GM19099 (cell line): ENCODE results near the gene SPDYE1.
"Not testable (repeated sequence)": the region's sequence is repeated elsewhere in the genome, so short reads cannot be mapped to it uniquely, and the experiment has no call there.

ENCODE experiments used
- POLR2A ChIP-seq: IDR thresholded peaks from 3 replicates; pipeline ENCODE4 v1.6.1; 2011; ENCODE audit warnings: low read depth; ENCODE audit not compliant: insufficient read length; ENCODE audit errors: extremely low read depth

SPDYE1 gene, protein sequence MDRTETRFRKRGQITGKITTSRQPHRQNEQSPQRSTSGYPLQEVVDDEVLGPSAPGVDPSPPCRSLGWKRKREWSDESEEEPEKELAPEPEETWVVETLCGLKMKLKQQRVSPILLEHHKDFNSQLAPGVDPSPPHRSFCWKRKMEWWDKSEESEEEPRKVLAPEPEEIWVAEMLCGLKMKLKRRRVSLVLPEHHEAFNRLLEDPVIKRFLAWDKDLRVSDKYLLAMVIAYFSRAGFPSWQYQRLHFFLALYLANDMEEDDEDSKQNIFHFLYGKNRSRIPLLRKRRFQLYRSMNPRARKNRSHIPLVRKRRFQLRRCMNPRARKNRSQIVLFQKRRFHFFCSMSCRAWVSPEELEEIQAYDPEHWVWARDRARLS

DNA sequence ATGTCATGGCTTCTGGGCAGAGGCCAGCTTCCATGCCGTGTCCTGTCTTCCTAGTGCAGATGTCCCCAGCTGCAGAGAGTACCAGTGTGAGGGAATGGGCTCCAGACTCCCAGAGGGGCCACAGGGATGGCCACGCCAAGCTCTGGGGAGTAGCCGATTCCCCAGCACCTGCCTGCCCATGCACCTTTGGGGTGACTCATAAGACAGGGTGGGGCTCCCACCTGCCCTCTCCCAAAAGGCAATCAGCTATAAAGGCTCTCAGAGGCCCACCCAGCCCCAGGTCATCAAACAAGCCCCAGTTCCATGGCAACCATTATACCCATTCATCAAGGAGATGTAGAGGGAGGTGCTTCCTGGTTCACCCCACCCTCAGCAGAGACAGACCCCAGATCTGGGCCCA lies at the start of gene SPDYE1:
TSS of gene SPDYE1 (plus strand) at position 366 of the 400 bp plus-strand sequence. CDS start 2,053 bp downstream, outside the sequence.
- not testable (repeated sequence) for TF ChIP-seq POLR2A

DNA sequence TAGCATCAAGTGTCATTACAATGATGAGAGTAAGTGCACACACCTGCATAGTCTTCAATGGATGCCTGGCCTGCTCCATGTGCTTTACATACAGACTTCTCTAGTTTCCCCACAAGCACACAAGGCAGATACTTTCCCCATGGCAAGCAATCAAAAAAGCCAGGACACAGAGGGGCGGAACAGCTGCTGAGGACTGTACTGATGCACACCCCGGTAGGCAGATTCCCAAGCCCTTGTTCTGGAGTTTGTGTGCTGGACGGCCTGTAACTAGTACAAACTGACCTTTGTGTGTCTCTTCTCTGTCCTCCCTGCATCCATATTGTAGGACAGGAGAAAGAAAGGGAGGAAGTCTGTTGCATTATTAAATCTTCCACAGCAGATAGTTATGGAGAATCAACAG lies 45.7 kb upstream of the SPDYE1 start:
- no peak for TF ChIP-seq POLR2A

DNA sequence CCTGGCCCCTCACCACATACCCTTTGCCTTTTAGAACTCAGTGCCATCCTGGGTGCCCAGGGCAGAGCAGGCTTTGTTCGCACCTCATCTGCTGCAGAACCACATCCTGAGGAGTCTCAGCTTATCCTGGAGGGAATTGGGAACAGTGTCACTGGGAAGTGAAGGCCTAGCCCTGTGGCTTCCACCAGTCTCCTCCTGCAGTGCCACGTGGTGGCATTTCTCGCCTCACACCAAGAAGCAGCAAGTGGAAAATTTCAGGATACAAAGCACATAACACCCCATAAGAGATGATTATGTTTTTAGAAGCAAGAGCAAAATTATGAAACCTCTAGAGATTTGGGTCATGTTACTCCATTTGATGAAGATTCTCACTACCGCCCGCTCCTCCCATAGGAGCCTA lies 44.6 kb upstream of the SPDYE1 start:
- TF ChIP-seq POLR2A = no peak

DNA sequence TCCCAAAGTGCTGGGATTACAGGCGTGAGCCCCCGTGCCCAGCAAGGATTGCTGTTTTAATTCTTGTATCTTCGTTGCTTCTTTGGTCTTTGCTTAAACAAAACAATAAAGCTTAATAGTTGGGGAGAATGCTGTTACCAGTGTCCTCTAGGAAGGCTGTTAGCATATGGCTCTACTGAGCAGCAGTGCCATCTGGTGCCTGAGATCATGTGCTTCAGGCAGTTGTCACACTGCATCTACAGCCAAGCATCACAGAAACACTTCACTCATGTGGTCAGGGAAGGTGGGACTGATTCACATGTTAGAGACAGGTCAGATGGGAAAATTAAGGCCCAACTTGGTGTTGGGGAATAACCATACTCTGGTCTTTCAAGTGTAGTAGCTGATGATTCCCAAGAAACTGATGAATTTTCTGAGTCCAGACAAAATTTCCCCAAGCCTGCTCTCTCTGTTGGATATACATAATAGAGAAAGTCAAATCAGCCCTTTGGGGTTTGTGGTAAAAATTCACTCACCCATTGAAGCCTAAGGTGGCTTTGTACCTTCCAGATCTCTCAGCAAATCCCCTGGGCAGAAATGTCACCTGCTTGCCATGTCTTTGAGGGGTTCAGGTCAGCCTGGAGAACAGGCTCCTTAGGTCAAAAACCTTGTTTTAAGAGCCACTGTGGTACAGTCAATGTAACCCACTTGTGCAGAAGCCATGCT lies 43.0 kb upstream of the SPDYE1 start:
- TF ChIP-seq POLR2A = no peak

DNA sequence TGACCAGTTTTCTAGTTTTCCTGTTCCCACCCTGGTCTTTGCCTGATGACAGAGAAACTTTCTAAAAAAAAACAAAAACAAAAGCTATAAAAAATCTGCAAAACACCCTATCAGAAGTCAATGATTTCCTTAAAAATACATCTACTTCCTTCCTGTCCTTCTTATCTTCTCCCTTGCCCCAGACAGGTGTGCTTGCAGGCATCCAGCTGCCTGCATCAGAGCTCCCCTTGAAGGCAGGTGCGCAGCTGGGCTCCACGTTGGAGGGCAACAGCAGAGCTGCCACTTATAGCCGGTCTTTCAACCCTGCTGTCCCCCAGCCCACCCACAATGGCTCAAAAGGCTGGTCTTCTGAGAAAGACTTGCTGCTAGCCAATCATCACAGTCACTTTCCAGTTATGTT lies 41.7 kb upstream of the SPDYE1 start:
- TF ChIP-seq POLR2A = no peak

DNA sequence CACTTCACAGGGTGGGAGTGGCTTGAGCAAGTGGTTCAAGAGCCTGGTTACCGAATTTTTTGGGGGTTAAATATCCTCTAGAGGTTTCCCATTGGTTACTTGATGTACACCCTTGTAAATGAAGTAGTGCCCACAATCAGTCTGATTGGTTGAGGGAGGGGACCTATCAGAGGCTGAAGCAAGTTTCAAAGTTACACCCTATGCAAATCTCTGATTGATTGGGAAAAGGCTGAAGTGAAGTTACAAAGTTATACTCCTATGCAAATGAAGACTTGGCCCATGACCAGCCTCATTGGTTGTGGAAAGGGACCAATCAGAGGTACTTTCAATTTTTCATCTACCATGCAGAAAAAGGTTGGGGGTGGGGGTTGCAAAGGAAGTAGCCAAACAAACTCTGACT lies 36.8 kb upstream of the SPDYE1 start:
- no peak for TF ChIP-seq POLR2A

DNA sequence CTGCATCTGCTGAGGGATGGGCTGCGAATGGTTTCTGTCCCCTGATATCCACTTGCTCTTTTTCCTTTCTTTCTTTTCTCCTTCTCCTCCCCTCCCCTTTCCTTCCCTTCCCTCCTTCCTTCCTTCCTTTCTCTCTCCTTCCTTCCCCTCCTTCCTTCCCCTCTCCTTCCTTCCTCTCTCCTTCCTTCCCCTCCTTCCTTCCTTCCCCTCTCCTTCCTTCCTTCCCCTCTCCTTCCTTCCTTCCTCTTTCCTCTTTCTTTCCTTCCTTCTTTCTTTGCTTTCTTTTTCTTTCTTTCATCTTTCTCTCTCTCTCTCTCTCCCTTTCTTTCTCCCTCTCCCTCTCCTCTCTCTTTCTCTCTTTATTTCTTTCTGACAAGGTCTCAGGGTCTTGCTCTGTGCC lies 20.2 kb upstream of the SPDYE1 start:
- no peak for TF ChIP-seq POLR2A

DNA sequence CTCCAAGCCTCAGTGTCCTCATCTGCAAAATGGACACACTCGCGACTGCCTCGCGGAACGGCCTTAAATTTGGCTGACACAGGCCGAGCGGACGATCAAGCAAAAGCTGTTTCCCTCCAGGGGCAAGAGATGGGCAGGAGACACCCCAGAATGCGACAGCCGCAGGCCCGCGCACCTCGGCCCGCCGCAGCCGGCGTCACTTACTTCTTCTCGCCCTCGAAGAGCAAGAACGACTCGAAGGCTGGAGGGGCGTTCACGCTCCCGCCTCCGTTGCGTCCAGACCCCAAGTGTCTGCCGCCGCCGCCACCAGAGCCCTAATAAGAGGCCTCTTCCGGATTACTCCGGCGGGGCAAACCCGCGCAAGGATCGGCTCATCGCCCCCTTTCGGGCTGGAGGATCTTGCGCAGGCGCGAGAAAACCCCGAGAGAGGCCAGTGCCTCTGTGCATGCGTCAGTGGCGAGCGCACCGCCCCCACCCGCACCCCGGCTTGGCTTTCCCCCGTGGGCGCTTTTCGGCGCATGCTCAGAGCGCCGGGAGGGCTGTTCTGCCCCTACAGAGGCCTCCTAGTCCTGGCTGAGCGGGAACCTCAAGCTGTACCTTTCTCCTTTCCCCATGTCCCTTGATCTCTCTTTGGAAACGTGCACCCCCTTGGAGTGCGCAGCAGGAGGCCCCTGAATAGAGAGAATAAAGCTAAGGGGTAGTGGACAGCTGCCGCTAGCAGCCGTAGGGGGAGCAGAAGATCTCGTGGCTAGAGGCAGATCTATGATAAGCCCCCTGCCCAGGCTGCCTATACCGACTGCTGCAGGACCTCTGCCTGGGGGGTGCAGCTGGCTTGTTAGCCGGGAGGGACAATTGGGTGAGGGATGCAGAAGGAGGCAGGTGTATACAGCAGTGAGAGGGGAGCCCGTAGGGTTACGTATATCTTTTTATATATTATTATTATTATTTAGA lies 21.4 kb downstream of the SPDYE1 start:
- peak; percentile 68 for TF ChIP-seq POLR2A

DNA sequence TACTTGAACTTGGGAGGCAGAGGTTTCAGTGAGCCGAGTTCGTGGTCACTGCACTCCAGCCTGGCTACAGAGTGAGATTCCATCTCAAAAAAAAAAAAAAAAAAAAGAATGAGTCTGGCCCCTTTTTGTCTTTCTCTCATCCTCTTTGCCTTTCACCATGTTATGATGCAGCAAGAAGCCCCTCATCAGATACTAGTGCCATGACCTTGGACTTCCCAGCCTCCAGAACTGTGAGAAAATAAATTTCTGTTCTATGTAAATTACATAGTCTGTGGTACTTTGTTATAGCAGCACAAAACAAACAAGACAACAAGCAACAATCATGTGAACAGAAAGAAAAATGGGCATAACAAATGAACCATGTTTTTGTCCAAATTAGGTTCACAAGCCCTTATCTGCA lies 44.5 kb downstream of the SPDYE1 start:
- no peak for TF ChIP-seq POLR2A

DNA sequence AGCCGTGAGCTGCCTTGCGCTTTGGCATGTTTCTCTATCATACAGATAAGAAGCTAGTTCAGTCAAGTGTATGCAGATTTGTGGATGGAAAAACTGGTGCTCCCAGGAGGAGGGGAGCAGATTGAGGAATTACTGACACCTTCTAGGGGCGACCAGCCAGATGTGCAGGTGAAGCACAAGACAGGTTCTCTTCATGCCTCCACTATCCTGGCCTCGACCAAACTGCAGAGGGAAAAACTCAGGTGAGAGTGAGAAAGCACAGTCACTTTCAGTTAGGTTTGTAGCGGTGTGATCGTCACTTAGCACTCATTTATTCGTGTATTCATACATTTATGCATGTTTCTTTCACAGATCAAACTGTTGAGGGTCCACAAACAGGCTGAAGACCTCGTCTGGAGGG lies 46.2 kb downstream of the SPDYE1 start:
- no peak for TF ChIP-seq POLR2A

DNA sequence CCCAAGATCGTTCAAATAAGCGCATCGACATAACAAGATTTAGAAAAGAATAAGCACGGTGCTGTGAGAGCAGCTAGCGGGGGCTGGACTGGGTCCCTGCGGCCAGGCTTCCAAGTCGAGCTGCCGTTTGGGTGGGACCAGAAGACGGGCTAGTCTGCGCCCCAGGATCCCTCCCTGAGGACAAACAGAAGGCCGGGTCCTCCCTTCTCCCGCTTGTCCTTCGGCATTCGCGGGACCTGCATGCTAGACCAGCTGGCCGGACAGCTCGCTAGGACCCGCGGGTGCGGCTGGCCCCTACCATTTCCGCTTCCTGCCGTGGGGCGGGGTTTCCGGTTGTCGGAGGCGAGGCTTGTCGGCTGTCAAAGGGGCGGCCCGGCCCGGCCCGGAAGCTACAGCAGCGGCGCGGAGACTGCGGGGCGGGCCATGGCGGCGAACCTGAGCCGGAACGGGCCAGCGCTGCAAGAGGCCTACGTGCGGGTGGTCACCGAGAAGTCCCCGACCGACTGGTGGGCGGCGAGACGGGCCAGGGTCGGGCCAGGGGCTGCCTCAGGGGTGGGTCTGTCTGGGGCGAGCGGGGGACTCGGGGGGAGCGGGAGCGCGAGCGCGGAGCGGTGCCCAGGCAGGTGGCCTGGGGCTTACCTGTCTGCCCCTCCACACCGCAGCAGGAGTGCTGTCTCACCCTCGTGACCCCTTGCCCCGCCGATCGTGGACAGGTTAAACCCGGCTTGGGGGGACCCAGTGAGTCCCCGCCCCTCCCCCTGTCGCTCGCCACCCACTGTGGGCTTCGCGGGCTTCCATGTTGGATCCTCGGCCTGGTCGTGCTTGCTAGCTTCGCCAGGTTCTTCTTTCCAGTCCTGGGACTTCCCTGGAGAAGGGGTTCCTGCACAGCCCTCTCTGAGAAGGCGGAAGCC lies 46.9 kb downstream of the SPDYE1 start, which contains the start of gene DBNL:
TSS of gene DBNL (plus strand) at position 388 of the 911 bp plus-strand sequence. CDS start at position 424, 36 bp downstream.
- peak; percentile 92 for TF ChIP-seq POLR2A

DNA sequence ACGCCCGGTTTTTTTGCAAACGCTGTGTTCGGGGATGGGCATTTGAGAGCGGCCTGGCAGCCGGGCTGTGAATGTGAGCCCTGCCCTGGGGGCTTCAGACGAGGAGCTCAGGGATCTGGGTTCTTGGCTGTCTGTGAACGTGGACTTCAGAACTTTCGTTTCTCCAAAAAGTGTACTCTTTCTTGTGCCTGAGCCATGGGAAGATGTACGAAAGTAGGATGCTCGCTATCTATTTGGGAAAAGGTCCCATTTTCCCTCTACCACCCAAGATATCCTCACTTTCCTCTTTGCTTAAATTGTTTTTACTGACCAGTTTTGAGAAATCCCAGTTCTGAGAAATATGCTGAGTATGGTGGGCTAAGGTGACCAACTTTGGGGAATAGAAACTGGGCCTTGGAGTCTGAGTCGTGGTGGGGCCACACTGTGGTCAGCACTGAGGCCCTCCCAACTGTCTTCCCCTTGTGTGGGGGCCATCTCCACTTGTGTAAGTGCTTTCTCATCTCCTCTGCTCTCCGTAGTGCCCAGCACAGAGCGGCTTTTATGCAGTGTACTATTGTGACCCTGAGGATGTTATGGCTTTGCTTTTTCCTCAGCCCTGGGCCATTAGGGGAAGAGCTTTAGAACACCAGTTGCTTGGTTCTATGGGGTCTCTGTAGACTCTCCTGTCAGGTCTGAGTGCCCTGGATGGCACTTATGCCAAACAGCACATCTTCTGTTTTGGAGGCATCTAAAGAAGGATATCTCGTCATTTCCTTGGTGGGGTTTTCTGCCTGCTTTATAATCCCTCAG lies 47.7 kb downstream of the SPDYE1 start:
- TF ChIP-seq POLR2A = peak; percentile 13

DNA sequence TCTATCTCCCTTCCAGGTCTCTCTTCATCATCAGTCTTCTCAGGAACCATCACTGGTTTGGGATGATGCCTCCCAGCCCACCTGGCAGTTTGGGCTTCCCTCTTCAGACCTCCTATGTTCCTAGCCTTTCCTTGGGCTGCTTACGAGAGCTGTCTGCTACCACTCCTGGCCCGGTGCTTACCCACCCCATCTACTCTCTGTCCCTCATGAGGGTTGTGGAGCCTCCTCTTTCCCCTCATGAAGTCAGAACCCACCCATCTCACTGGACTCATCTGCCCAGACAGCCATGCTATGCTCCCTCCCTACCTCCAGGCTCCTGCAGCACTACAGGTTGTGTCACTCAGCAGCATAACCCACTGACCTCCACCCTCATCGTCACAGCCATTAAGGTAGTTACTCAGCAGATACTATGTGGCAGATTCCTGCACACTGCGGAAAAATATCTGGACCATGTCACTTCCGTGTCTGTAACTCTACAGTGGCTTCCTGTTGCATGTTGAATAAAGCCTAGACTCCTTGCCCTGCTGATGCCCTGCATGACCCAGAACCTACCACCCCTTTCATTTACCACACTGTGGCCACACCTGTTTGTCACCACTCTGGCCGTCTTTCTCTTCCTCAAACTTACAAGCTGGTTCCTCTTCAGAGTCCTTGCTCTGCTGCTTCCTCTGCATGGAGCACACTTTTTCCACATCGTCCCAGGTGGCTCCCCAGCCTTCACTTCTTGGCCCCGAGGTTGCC lies 48.8 kb downstream of the SPDYE1 start:
- TF ChIP-seq POLR2A = no peak
